Neural cell (in vitro differentiated cells): Measurements from ENCODE around the gene ASB14.

Experiments
- CTCF ChIP-seq: fragments of 450-650 bp; IDR thresholded peaks from 2 replicates; pipeline ENCODE4 v1.5.1; 2014; ENCODE audit warnings: antibody characterized with exemption, mild to moderate bottlenecking, moderate library complexity; ENCODE audit not compliant: poor library complexity, severe bottlenecking
- EP300 ChIP-seq: fragments of 450-650 bp; conservative IDR thresholded peaks from 2 replicates; pipeline ENCODE4 v1.6.1; 2014; ENCODE audit warnings: antibody characterized with exemption, mild to moderate bottlenecking, moderate library complexity; ENCODE audit not compliant: poor library complexity, severe bottlenecking
- EZH2 ChIP-seq: fragments of 200-600, 300-800 bp; shearing (Covaris generic), sonication (generic); IDR thresholded peaks from 2 replicates; pipeline ENCODE4 v1.6.1; 2014; ENCODE audit warnings: antibody characterized with exemption, low read length, borderline replicate concordance, mild to moderate bottlenecking; ENCODE audit not compliant: insufficient read depth, poor library complexity, severe bottlenecking
- REST ChIP-seq: IDR thresholded peaks from 2 replicates; pipeline ENCODE4 v1.6.1; 2012; ENCODE audit warnings: borderline replicate concordance
- TAF1 ChIP-seq: IDR thresholded peaks from 2 replicates; pipeline ENCODE4 v1.6.1; 2012; ENCODE audit warnings: low read depth

GRCh38 chr3:57226176-57226575 lies 66.3 kb downstream of the ASB14 start:
- TF ChIP-seq CTCF (no peak), REST (no peak), EP300 (no peak), EZH2 (no peak), TAF1 (no peak)
